ENCODE data around the gene FOXN4. TPM values are rescaled to one million over a fixed set of nuclear protein-coding genes. Genes with fewer than 3 reads are reported as not detected.
"Not testable (repeated sequence)": the region's sequence is repeated elsewhere in the genome, so short reads cannot be mapped to it uniquely, and the experiment has no call there.

FOXN4 gene
- total and polyA plus RNA-seq, 9 of the 15 experiments (the other 6 are each of a cell fraction or from before 2014, with no cell fraction given) = not detected

GRCh38 chr12:109329003-109329402 lies 19.9 kb upstream of the FOXN4 start (continued):
- no peak for TF ChIP-seq GTF2B (IDR thresholded peaks at IDR 0.05; ENCODE audit: extremely low read depth, insufficient read length)

GRCh38 chr12:109321294-109321693 lies 12.2 kb upstream of the FOXN4 start:
- H3K4me1 ChIP-seq (replicated peaks in 1 of 2; ENCODE audit: control insufficient read depth in 2 of 2, insufficient read depth in 2 of 2, low read length in 2 of 2); H3K36me3 ChIP-seq (ENCODE audit: control insufficient read depth, insufficient read depth, low read length); intact Hi-C loops (cut with micrococcal nuclease); DNase-seq (ENCODE audit: extremely low read depth in 1 of 4, low spot score in 3 of 4); H3K79me2 ChIP-seq (ENCODE audit: control insufficient read depth, insufficient read depth, low read length); H3K9me1 ChIP-seq (ENCODE audit: control insufficient read depth, insufficient read depth, low read length); H3K27ac ChIP-seq (ENCODE audit: extremely low read depth, low read depth, low read length); CTCF ChIA-PET (ENCODE audit: low intra/inter-chr PET ratio); H3K4me3 ChIP-seq; H4K20me1 ChIP-seq (replicated peaks; ENCODE audit: control insufficient read depth, insufficient read depth, low read length); H3K9ac ChIP-seq (ENCODE audit: insufficient read depth in 1 of 2, low read depth in 2 of 2, low read length in 2 of 2); H3K27me3 ChIP-seq (ENCODE audit: control insufficient read depth in 2 of 2, insufficient read depth in 2 of 2, low read length in 2 of 2); POLR2A ChIA-PET; BruUV-seq (replicated peaks); H2AFZ ChIP-seq (ENCODE audit: low read depth, low read length); in situ Hi-C loops (cut with MboI); H3K9me3 ChIP-seq (replicated peaks; ENCODE audit: control insufficient read depth, insufficient read depth, low read depth, low read length); ATAC-seq; H3K4me2 ChIP-seq (ENCODE audit: insufficient read depth, low read length); FAIRE-seq: not testable (repeated sequence)
- WGBS (ENCODE audit: insufficient coverage, low coverage, missing lambda C conversion rate) = 2% methylated on average over 8 of the region's 8 CpGs
- TF ChIP-seq ZNF121 (CRISPR knock-in tag; conservative IDR thresholded peaks at IDR 0.05) = peak; percentile 61; the same call in 1 of the 2 replicates
